ENCODE results near the gene CBX2.

DNA sequence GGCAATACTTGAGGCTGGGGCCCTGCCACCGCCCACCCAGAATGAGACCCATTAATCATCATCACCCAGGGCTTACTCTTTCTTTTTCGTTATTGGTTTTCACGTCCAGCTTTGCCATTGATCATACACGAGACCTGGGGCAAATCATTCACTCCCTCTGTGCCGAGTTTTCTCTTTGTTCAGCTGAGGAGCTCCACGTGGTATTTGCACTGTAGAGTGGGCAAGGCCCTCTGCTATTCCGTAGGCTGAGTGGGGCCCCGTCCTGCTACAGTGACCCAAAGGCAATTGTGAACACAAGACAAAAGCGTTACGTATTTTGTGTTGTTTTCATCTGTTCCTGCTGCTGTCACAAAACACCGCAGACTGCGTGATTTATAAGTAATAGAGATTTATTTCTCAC, 23.6 kb upstream of the CBX2 start:
- no peak for TF ChIP-seq EZH2 (IDR thresholded peaks at IDR 0.05)
- TF ChIP-seq FOXP2 (optimal IDR thresholded peaks at IDR 0.05; ENCODE audit: control extremely low read depth, extremely low read length, insufficient read depth), result no peak
